ENCODE measurements around the gene SCARB2.

- no peak for TF ChIP-seq REST (IDR thresholded peaks at IDR 0.05; ENCODE audit: insufficient read depth in 1 of 2, low read depth in 2 of 2, low read length in 2 of 2)
- no peak for TF ChIP-seq POLR2AphosphoS5 (IDR thresholded peaks at IDR 0.05; ENCODE audit: low read depth, low read length)
These were observed 1.6 kb downstream of the SCARB2 start for GRCh38 chr4:76211769-76212708.

All from PFSK-1 (cell line).